Thyroid gland (tissue), 4 donors: ENCODE results near the gene AGBL1.

Source experiments
- POLR2A ChIP-seq, 2 donors: fragments of 450-650 bp; IDR thresholded peaks; one replicate each; pipeline ENCODE4 v1.6.1; 2017; ENCODE audit warnings: antibody characterized with exemption in 2 of 2, mild to moderate bottlenecking in 2 of 2, moderate library complexity in 1 of 2
- TF ChIP-seq, protein P1 (sequence below), 6 experiments: fragments of 200-600 bp in 3 of 6; fragments of 450-650 bp in 3 of 6; sonication (generic) in 3 of 6; IDR thresholded peaks; one replicate each; pipeline ENCODE4 v1.5.1; 2016 to 2019; ENCODE audit warnings: antibody characterized with exemption in 6 of 6, mild to moderate bottlenecking in 2 of 6, inconsistent platforms in 1 of 6, moderate library complexity in 1 of 6

DNA sequence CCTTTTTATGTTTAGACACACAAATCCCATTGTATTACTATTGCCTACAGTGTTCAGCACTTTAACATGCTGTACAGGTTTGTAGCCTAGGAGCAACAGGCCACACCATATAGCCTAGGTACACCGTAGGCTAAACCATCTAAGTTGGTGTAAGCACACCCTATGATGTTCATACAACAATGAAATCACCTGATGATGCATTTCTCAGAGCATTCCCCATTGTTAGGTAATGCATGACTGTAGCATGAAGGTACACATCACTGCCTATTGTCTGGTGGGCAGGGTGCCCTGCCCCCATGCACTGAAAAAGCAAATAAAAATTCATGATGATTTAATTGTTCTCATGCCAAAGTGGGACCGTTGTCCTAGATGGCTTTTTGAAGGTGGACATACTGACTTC is 183.6 kb downstream of the AGBL1 start:
- no peak for TF ChIP-seq POLR2A (IDR thresholded peaks at IDR 0.05)
- TF ChIP-seq, protein P1, sequence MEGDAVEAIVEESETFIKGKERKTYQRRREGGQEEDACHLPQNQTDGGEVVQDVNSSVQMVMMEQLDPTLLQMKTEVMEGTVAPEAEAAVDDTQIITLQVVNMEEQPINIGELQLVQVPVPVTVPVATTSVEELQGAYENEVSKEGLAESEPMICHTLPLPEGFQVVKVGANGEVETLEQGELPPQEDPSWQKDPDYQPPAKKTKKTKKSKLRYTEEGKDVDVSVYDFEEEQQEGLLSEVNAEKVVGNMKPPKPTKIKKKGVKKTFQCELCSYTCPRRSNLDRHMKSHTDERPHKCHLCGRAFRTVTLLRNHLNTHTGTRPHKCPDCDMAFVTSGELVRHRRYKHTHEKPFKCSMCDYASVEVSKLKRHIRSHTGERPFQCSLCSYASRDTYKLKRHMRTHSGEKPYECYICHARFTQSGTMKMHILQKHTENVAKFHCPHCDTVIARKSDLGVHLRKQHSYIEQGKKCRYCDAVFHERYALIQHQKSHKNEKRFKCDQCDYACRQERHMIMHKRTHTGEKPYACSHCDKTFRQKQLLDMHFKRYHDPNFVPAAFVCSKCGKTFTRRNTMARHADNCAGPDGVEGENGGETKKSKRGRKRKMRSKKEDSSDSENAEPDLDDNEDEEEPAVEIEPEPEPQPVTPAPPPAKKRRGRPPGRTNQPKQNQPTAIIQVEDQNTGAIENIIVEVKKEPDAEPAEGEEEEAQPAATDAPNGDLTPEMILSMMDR (IDR thresholded peaks at IDR 0.05) = no peak
